Heart left ventricle (tissue), 16 donors: ENCODE data around the gene GAPDH. TPM values are rescaled to one million over a fixed set of nuclear protein-coding genes. Genes with fewer than 3 reads are reported as not detected.
A peak's percentile ranks its signal among the peaks of the same experiment; 100 is the strongest.

Experiments used
- ATAC-seq, 4 donors: fragments of 200-7000 bp; cut with Tn5 transposase; one replicate each; pipeline ENCODE4 v1.9.1; 2020 to 2022; ENCODE audit warnings: moderate library complexity in 4 of 4, mild to moderate bottlenecking in 3 of 4, moderate number of reproducible peaks in 1 of 4
- DNase-seq, 5 donors: peaks; one replicate each; pipeline ENCODE4 v3.0.0-alpha.2; 2020
- H3K27ac ChIP-seq, 12 donors: fragments of 200-600 bp; sonication (generic) in 4 of 12; one replicate each; pipeline versions ENCODE4 v1.5.0 to v1.8.0; 2016 to 2022; ENCODE audit warnings: mild to moderate bottlenecking in 2 of 12
- H3K27me3 ChIP-seq, 9 donors: fragments of 200-600 bp; sonication (generic) in 2 of 9; one replicate each; pipeline versions ENCODE4 v1.5.1 to v1.8.0; 2016 to 2022; ENCODE audit warnings: mild to moderate bottlenecking in 3 of 9
- H3K36me3 ChIP-seq, 9 donors: fragments of 200-600 bp; sonication (generic) in 2 of 9; one replicate each; pipeline versions ENCODE4 v1.5.0 to v1.8.0; 2018 to 2022; ENCODE audit warnings: mild to moderate bottlenecking in 2 of 9
- H3K4me1 ChIP-seq, 12 donors: fragments of 200-600 bp; sonication (generic) in 4 of 12; one replicate each; pipeline versions ENCODE4 v1.5.0 to v1.8.0; 2016 to 2022; ENCODE audit warnings: mild to moderate bottlenecking in 3 of 12
- H3K4me3 ChIP-seq, 12 donors: fragments of 200-600 bp; sonication (generic) in 4 of 12; one replicate each; pipeline versions ENCODE4 v1.5.0 to v1.8.0; 2017 to 2022; ENCODE audit warnings: mild to moderate bottlenecking in 9 of 12, moderate library complexity in 4 of 12
- H3K9me3 ChIP-seq, 12 donors: fragments of 200-600 bp; sonication (generic) in 4 of 12; one replicate each; pipeline versions ENCODE4 v1.5.0 to v1.8.0; 2016 to 2022; ENCODE audit warnings: mild to moderate bottlenecking in 1 of 12
- POLR2A ChIP-seq, 2 donors: fragments of 450-650 bp; IDR thresholded peaks; one replicate each; pipeline ENCODE4 v1.6.1; 2017; ENCODE audit warnings: antibody characterized with exemption in 2 of 2, mild to moderate bottlenecking in 2 of 2, moderate library complexity in 2 of 2
- WGBS, 4 donors: extraction: QIAGEN DNeasy Blood & Tissue Kit in 2 of 4; methylation state at CpG; one replicate each; pipeline versions ENCODE4 v1.1.5 to v1.1.7; 2013 to 2018; 5-methylcytosine and 5-hydroxymethylcytosine counted together
- intact Hi-C, 10 donors: fragments of 100-400 bp; cut with DNase I; formaldehyde crosslinking; loops; one replicate each; pipeline versions ENCODE4 v1.11.1 to v1.14.2; 2022
- polyA plus RNA-seq, 2 donors: library from polyadenylated mRNA; stranded (reverse); fragments of 200-250 nt; gene quantifications; one replicate each; pipeline ENCODE4 v1.2.3, GENCODE V29; 2013
- total RNA-seq, 9 donors: library from RNA; depleted of rRNA in 2 of 9; stranded (reverse); fragments of >200 nt in 2 of 9; fragmentation: NEBNext Ultra II Directional in 3 of 9; extraction: Animal tissue kit (Norgen Biotek cat#: 25700) in 3 of 9; gene quantifications; one replicate each; pipeline versions ENCODE4 v1.1.0 to v1.2.4, GENCODE V29; 2016 to 2023
- TF ChIP-seq, protein P1 (sequence below), 12 donors: fragments of 200-600 bp; sonication (generic) in 4 of 12; IDR thresholded peaks; one replicate each; pipeline versions ENCODE4 v1.5.0 to v1.8.0; 2018 to 2022; ENCODE audit warnings: antibody characterized with exemption in 12 of 12, mild to moderate bottlenecking in 5 of 12
- donor health status: ischemic (EF 13 %, LVEDD 7.1; RV severe dilation, severe dysfunction).
- donor health status: healthy with polysubstance abuse.
- donor health status: DM: no; HTN: yes; CAD: no.
- donor health status: DM: no; HTN: no; CAD: no.
- donor health status: ischemic (EF 25% LVEDD 6.9; RV normal size, moderate dysfunction).
- donor health status: ischemic (EF 25% LVEDD 5.7; RV mildly dilated, moderate dysfunction).
- donor health status: healthy.
- donor health status: DM: yes; HTN: yes; CAD: no.
- donor health status: ischemic (EF 35%, LVEDD 5.7; RV mildly dilated, moderate dysfunction).
- donor health status: nonischemic (EF 11% LVEDD 7.7; RV severe dilation, severe dysfunction).
- donor health status: DM: yes; HTN: yes; CAD: no.
- donor health status: PGD.
- donor health status: ischemic (EF 29% LVEDD 5.4; RV normal size, mild dysfunction).
- donor health status: nonischemic (EF 23%, LVEDD 6.1; RV moderate dilation, normal function).

GAPDH gene
- total and polyA plus RNA-seq, 11 donors, result 3,379 to 7,430 (median 4,887) TPM

DNA sequence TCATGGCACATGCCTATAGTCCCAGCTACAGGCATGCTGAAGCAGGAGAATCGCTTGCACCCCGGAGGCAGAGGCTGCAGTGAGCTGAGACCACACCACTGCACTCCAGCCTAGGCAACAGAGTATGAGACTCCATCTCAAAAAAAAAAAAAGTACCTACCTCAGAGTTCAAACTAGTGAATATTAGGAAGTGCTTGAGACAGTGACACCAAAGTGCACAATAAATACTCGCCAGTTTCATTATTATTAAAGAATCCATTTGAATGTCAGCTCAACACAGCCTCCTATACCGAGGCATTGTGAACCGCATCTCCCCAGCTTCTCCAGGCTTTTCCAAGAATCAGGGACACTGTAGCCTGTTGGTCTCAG is 5.0 kb downstream of the GAPDH start:
- WGBS, 4 donors, result 81 to 88% (median 86%) methylated on average over 5 of the region's 5 CpGs
- peaks cover 0 to 78% (median 64%) of the 10 kb centered on the region in 9 donors for H3K36me3 ChIP-seq
- peaks cover 3 to 71% (median 49%) of the 10 kb centered on the region in 12 donors for H3K4me1 ChIP-seq
- H3K27me3 ChIP-seq, result no peaks in the 10 kb centered on the region
- no peaks in the 10 kb centered on the region for H3K9me3 ChIP-seq
- H3K4me3 ChIP-seq, result no peak overlapping the region
- intact Hi-C loops, result loop anchor here (5.0 to 10.0 kb wide), 6 partner anchors 67 to 204 kb away; partner anchors contain the start of gene VAMP1 (in 2 of the 10)
- peak overlapping the region in 7 of 12 donors; percentile 72 to 90 (median 75) for H3K27ac ChIP-seq
- ATAC-seq (no peak), DNase-seq (no peak)
- TF ChIP-seq, protein P1, sequence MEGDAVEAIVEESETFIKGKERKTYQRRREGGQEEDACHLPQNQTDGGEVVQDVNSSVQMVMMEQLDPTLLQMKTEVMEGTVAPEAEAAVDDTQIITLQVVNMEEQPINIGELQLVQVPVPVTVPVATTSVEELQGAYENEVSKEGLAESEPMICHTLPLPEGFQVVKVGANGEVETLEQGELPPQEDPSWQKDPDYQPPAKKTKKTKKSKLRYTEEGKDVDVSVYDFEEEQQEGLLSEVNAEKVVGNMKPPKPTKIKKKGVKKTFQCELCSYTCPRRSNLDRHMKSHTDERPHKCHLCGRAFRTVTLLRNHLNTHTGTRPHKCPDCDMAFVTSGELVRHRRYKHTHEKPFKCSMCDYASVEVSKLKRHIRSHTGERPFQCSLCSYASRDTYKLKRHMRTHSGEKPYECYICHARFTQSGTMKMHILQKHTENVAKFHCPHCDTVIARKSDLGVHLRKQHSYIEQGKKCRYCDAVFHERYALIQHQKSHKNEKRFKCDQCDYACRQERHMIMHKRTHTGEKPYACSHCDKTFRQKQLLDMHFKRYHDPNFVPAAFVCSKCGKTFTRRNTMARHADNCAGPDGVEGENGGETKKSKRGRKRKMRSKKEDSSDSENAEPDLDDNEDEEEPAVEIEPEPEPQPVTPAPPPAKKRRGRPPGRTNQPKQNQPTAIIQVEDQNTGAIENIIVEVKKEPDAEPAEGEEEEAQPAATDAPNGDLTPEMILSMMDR (IDR thresholded peaks at IDR 0.05), result no peak
- no peak for TF ChIP-seq POLR2A (IDR thresholded peaks at IDR 0.05)

GRCh38 chr12:6539707-6540134 is 5.4 kb downstream of the GAPDH start:
- intact Hi-C loops, result loop anchor here (5.0 to 10.0 kb wide), 6 partner anchors 67 to 205 kb away; partner anchors contain the start of gene VAMP1 (in 2 of the 10)

DNA sequence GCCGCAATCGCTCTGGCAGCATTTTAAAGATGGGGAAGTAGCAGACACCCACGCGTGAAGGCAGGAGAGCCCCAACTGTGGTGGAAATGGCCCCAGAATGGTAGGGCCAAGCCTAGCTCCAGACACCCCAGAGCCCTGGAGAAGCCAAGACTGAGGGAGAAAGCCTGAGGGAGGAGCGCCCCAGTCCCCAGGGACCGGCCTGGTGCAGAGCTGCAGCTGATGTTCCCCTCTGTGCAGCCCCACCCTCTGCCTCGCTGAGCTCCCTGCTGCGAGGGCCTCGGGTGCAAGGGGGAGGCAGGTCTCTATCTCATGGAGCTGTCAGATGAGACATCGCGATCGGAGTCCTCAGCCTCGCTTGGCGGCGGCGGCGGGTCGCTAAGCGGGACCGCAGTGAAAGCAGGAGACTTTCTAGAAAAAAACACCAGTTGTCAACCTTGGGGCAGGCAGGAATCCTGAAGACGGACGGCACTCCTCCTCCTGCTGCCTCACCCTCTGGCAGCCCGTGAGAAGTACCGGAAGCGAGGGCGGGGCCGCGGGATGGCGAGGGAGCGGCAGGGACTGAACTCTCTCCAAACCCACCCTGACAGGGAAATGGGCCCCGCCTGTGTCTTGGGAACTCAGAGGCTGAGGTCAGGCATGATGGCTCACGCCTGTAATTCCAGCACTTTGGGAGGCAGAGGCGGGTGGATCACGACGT is 6.0 kb downstream of the GAPDH start:
- intact Hi-C loops, result no loop called here
- H3K27ac ChIP-seq, result peak overlapping the region in 11 of 12 donors; percentile 72 to 90 (median 77)
- H3K4me3 ChIP-seq, result peak overlapping the region in 6 of 12 donors; percentile 0 to 29 (median 18)
- peaks cover 0 to 88% (median 72%) of the 10 kb centered on the region in 9 donors for H3K36me3 ChIP-seq
- DNase-seq, result peak; percentile 87 to 94 (median 91)
- TF ChIP-seq POLR2A (IDR thresholded peaks at IDR 0.05), result peak in 1 of 2 donors; percentile 24
- TF ChIP-seq, protein P1 (IDR thresholded peaks at IDR 0.05), result no peak
- no peaks in the 10 kb centered on the region for H3K27me3 ChIP-seq
- 30 to 45% (median 34%) methylated on average over 31 to 35 of the region's 35 CpGs for WGBS, 4 donors
- no peaks in the 10 kb centered on the region for H3K9me3 ChIP-seq
- H3K4me1 ChIP-seq, result peaks cover 3 to 71% (median 49%) of the 10 kb centered on the region in 12 donors
- peak; percentile 35 to 83 (median 69) for ATAC-seq

More at GRCh38 chr12:6539707-6540134, 5.4 kb downstream of the GAPDH start:
- WGBS, 4 donors, result 56 to 74% (median 64%) methylated on average over 10 to 14 of the region's 14 CpGs
- H3K4me3 ChIP-seq, result no peak overlapping the region
- peak in 1 of 5 donors; percentile 63 for DNase-seq
- H3K27ac ChIP-seq, result peak overlapping the region in 11 of 12 donors; percentile 72 to 90 (median 77)
- no peaks in the 10 kb centered on the region for H3K27me3 ChIP-seq
- H3K9me3 ChIP-seq, result no peaks in the 10 kb centered on the region
- ATAC-seq, result peak in 3 of 4 donors; percentile 4 to 9 (median 5)
- H3K4me1 ChIP-seq, result peaks cover 3 to 71% (median 49%) of the 10 kb centered on the region in 12 donors
- H3K36me3 ChIP-seq, result peaks cover 0 to 82% (median 68%) of the 10 kb centered on the region in 9 donors
- TF ChIP-seq, protein P1 (IDR thresholded peaks at IDR 0.05), result no peak
- TF ChIP-seq POLR2A (IDR thresholded peaks at IDR 0.05), result no peak
